SK-N-SH treated with all-trans-retinoic acid at 6 μM for 48 hours (cell line): ENCODE measurements around the gene OAS2.

Experiments used
- CSDC2 ChIP-seq: fragments of 250-450 bp; sonication (Bioruptor Pico); IDR thresholded peaks from 2 replicates; pipeline ENCODE4 v1.5.0; 2020; ENCODE audit warnings: mild to moderate bottlenecking, moderate library complexity
- CSRNP3 ChIP-seq: fragments of 250-450 bp; sonication (Bioruptor Pico); IDR thresholded peaks from 2 replicates; pipeline ENCODE4 v1.5.1; 2021; ENCODE audit warnings: mild to moderate bottlenecking, moderate library complexity
- ISL1 ChIP-seq: fragments of 250-450 bp; sonication (Bioruptor Pico); IDR thresholded peaks from 2 replicates; pipeline ENCODE4 v2.1.2; 2022; ENCODE audit warnings: mild to moderate bottlenecking, moderate library complexity
- PATZ1 ChIP-seq: fragments of 250-450 bp; sonication (Bioruptor Pico); IDR thresholded peaks from 2 replicates; pipeline ENCODE4 v1.8.0; 2020; ENCODE audit warnings: mild to moderate bottlenecking, moderate library complexity, borderline replicate concordance
- PPARA ChIP-seq: fragments of 250-450 bp; sonication (Bioruptor Pico); IDR thresholded peaks from 2 replicates; pipeline ENCODE4 v1.5.0; 2020; ENCODE audit warnings: mild to moderate bottlenecking, borderline replicate concordance
- TOX ChIP-seq: fragments of 250-450 bp; sonication (Bioruptor Pico); IDR thresholded peaks from 2 replicates; pipeline ENCODE4 v1.8.0; 2021; ENCODE audit warnings: mild to moderate bottlenecking, moderate library complexity, borderline replicate concordance
- ZFP30 ChIP-seq: fragments of 450-650 bp; formaldehyde crosslinking; IDR thresholded peaks from 2 replicates; pipeline ENCODE4 v1.5.0; 2022; ENCODE audit warnings: mild to moderate bottlenecking, moderate library complexity
- ZNF70 ChIP-seq: fragments of 450-650 bp; formaldehyde crosslinking; IDR thresholded peaks from 2 replicates; pipeline ENCODE4 v1.5.0; 2020; ENCODE audit warnings: mild to moderate bottlenecking, moderate library complexity

GRCh38 chr12:113014565-113014964 lies 36.2 kb downstream of the OAS2 start:
- no peak for TF ChIP-seq ISL1 (CRISPR knock-in tag)
- TF ChIP-seq TOX (CRISPR knock-in tag) = no peak
- no peak for TF ChIP-seq CSRNP3 (CRISPR knock-in tag)
- no peak for TF ChIP-seq PPARA (CRISPR knock-in tag)
- TF ChIP-seq ZFP30 = no peak
- TF ChIP-seq CSDC2 (CRISPR knock-in tag) = no peak
- no peak for TF ChIP-seq PATZ1 (CRISPR knock-in tag)
- TF ChIP-seq ZNF70 (CRISPR knock-in tag) = no peak
